Tibial artery (tissue), 4 donors: Measurements from ENCODE around the gene MSH2.
A peak's percentile ranks its signal among the peaks of the same experiment; 100 is the strongest.

ENCODE experiments used
- DNase-seq, 2 donors: peaks; one replicate each; pipeline ENCODE4 v3.0.0-alpha.2; 2019
- H3K27ac ChIP-seq, 2 donors: fragments of 200-600 bp; sonication (generic) in 1 of 2; 1 replicate in 1 of 2; 2 replicates in 1 of 2; pipeline ENCODE4 v1.5.1; 2018 to 2019; ENCODE audit warnings: mild to moderate bottlenecking in 1 of 2
- H3K27me3 ChIP-seq, 2 donors: fragments of 200-600 bp; sonication (generic) in 1 of 2; one replicate each; pipeline versions ENCODE4 v1.5.1 to v1.6.0; 2016 to 2019
- H3K36me3 ChIP-seq, 3 donors: fragments of 200-600 bp; sonication (generic) in 2 of 3; one replicate each; pipeline ENCODE4 v1.5.1; 2016 to 2019; ENCODE audit warnings: mild to moderate bottlenecking in 2 of 3
- H3K4me1 ChIP-seq, 4 donors: fragments of 200-600 bp; sonication (generic) in 2 of 4; 1 replicate in 3 of 4; 2 replicates in 1 of 4; pipeline ENCODE4 v1.5.1; 2016 to 2019
- H3K4me3 ChIP-seq, 2 donors: fragments of 200-600 bp; sonication (generic) in 1 of 2; 1 replicate in 1 of 2; 2 replicates in 1 of 2; pipeline ENCODE4 v1.5.1; 2018 to 2019; ENCODE audit warnings: mild to moderate bottlenecking in 2 of 2
- H3K9me3 ChIP-seq, 3 donors: fragments of 200-600 bp; sonication (generic) in 1 of 3; one replicate each; pipeline ENCODE4 v1.5.1; 2016 to 2019
- CTCF ChIP-seq, 2 experiments: fragments of 200-600 bp in 1 of 2; fragments of 450-650 bp in 1 of 2; IDR thresholded peaks; one replicate each; pipeline ENCODE4 v1.5.1; 2017 to 2019; ENCODE audit warnings: antibody characterized with exemption in 2 of 2, mild to moderate bottlenecking in 1 of 2, moderate library complexity in 1 of 2
- intact Hi-C: fragments of 100-400 bp; cut with DNase I; formaldehyde crosslinking; loops from one replicate; pipeline ENCODE4 v1.15.0; 2023; ENCODE audit warnings: low total_unique reads

The MSH2 gene

GRCh38 chr2:47521666-47522285, 118.8 kb downstream of the MSH2 start:
- H3K27ac ChIP-seq: no peak overlapping the region
- peak overlapping the region; percentile 38 to 52 for H3K4me3 ChIP-seq
- H3K36me3 ChIP-seq: no peaks in the 10 kb centered on the region
- no peaks in the 10 kb centered on the region for H3K9me3 ChIP-seq
- intact Hi-C loops: no loop called here
- peaks cover 0 to 16% (median 12%) of the 10 kb centered on the region in 4 donors for H3K4me1 ChIP-seq
- TF ChIP-seq CTCF (IDR thresholded peaks at IDR 0.05): no peak
- H3K27me3 ChIP-seq: peaks cover 0 to 19% of the 10 kb centered on the region in 2 donors
- DNase-seq: no peak

GRCh38 chr2:47525167-47525566, 122.2 kb downstream of the MSH2 start:
- H3K36me3 ChIP-seq: no peaks in the 10 kb centered on the region
- intact Hi-C loops: no loop called here
- no peak overlapping the region for H3K27ac ChIP-seq
- TF ChIP-seq CTCF (IDR thresholded peaks at IDR 0.05): no peak
- DNase-seq: no peak
- no peaks in the 10 kb centered on the region for H3K9me3 ChIP-seq
- H3K27me3 ChIP-seq: peaks cover 0 to 16% of the 10 kb centered on the region in 2 donors
- peaks cover 0 to 16% (median 12%) of the 10 kb centered on the region in 4 donors for H3K4me1 ChIP-seq
- H3K4me3 ChIP-seq: no peak overlapping the region

- intact Hi-C loops: no loop called here
- Histone ChIP-seq H3K36me3 (no peaks in the 10 kb centered on the region), H3K27ac (no peak overlapping the region), H3K27me3 (no peaks in the 10 kb centered on the region), H3K4me3 (no peak overlapping the region), H3K4me1 (no peaks in the 10 kb centered on the region), H3K9me3 (no peaks in the 10 kb centered on the region)
- DNase-seq: no peak
- no peak for TF ChIP-seq CTCF (IDR thresholded peaks at IDR 0.05)
These were observed 125.5 kb downstream of the MSH2 start for GRCh38 chr2:47528455-47528854.

GRCh38 chr2:47528874-47529273, 125.9 kb downstream of the MSH2 start:
- intact Hi-C loops: no loop called here
- no peak overlapping the region for H3K27ac ChIP-seq
- no peak overlapping the region for H3K4me3 ChIP-seq
- H3K9me3 ChIP-seq: no peaks in the 10 kb centered on the region
- no peaks in the 10 kb centered on the region for H3K36me3 ChIP-seq
- H3K27me3 ChIP-seq: no peaks in the 10 kb centered on the region
- TF ChIP-seq CTCF (IDR thresholded peaks at IDR 0.05): no peak
- no peaks in the 10 kb centered on the region for H3K4me1 ChIP-seq
- no peak for DNase-seq

- no peaks in the 10 kb centered on the region for H3K27me3 ChIP-seq
- H3K9me3 ChIP-seq: no peaks in the 10 kb centered on the region
- intact Hi-C loops: no loop called here
- no peak for TF ChIP-seq CTCF (IDR thresholded peaks at IDR 0.05)
- no peak overlapping the region for H3K27ac ChIP-seq
- DNase-seq: no peak
- H3K4me1 ChIP-seq: no peaks in the 10 kb centered on the region
- no peaks in the 10 kb centered on the region for H3K36me3 ChIP-seq
- H3K4me3 ChIP-seq: no peak overlapping the region
These were observed 127.3 kb downstream of the MSH2 start for GRCh38 chr2:47530105-47530760.
